ENCODE results near the gene RTP5.

GRCh38 chr2:241893265-241893664, 23.7 kb downstream of the RTP5 start:
- TF ChIP-seq NFIC (IDR thresholded peaks at IDR 0.05) (no peak), REST (IDR thresholded peaks at IDR 0.05; ENCODE audit: low read depth) (no peak), YY1 (IDR thresholded peaks at IDR 0.05; ENCODE audit: low read depth) (no peak)

All from Ishikawa (cell line).